HCT116 (cell line): ENCODE measurements around the gene TPI1.

Experiments
- ATF3 ChIP-seq: IDR thresholded peaks from 2 replicates; pipeline ENCODE4 v1.6.1; 2012
- CEBPB ChIP-seq: IDR thresholded peaks from 2 replicates; pipeline ENCODE4 v1.6.1; 2012; ENCODE audit warnings: low read depth
- CTCF ChIP-seq, 3 experiments: fragments of 200-600 bp in 1 of 3; sonication (generic) in 1 of 3; IDR thresholded peaks in 2 of 3; conservative IDR thresholded peaks in 1 of 3; 2 replicates each; pipeline ENCODE4 v1.5.1; 2012 to 2017; ENCODE audit warnings: low read depth in 2 of 3, low read length in 2 of 3, antibody characterized with exemption in 1 of 3, borderline replicate concordance in 1 of 3, control low read depth in 1 of 3, mild to moderate bottlenecking in 1 of 3, mixed read lengths in 1 of 3, mixed run types in 1 of 3, moderate library complexity in 1 of 3; ENCODE audit not compliant: insufficient read depth in 1 of 3
- EGR1 ChIP-seq: IDR thresholded peaks from 2 replicates; pipeline ENCODE4 v1.6.1; 2012; ENCODE audit warnings: low read depth
- EZH2 ChIP-seq: fragments of 200-600 bp; sonication (generic); IDR thresholded peaks from 2 replicates; pipeline ENCODE4 v1.6.1; 2017; ENCODE audit warnings: antibody characterized with exemption, mixed run types
- EZH2phosphoT487 ChIP-seq: fragments of 200-600 bp; IDR thresholded peaks from 2 replicates; pipeline ENCODE4 v1.6.1; 2018; ENCODE audit warnings: antibody characterized with exemption, borderline replicate concordance
- MAX ChIP-seq: IDR thresholded peaks from 2 replicates; pipeline ENCODE4 v1.6.1; 2012
- POLR2A ChIP-seq: IDR thresholded peaks from 2 replicates; pipeline ENCODE4 v1.7.0; 2011; ENCODE audit warnings: borderline replicate concordance; ENCODE audit not compliant: insufficient read depth, insufficient read length; ENCODE audit errors: extremely low read depth
- POLR2AphosphoS5 ChIP-seq: IDR thresholded peaks from 2 replicates; pipeline ENCODE4 v1.6.1; 2011; ENCODE audit warnings: mild to moderate bottlenecking, low read depth, low read length, moderate library complexity
- RAD21 ChIP-seq: IDR thresholded peaks from 2 replicates; pipeline ENCODE4 v1.6.1; 2012; ENCODE audit warnings: low read depth, mild to moderate bottlenecking
- SIN3A ChIP-seq: IDR thresholded peaks from 2 replicates; pipeline ENCODE4 v1.6.1; 2012; ENCODE audit warnings: low read depth
- SRF ChIP-seq: IDR thresholded peaks from 2 replicates; pipeline ENCODE4 v1.6.1; 2012; ENCODE audit warnings: low read depth
- ZBTB33 ChIP-seq: IDR thresholded peaks from 2 replicates; pipeline ENCODE4 v1.6.1; 2011; ENCODE audit warnings: mild to moderate bottlenecking, low read length, moderate library complexity; ENCODE audit not compliant: insufficient replicate concordance; ENCODE audit errors: extremely low read depth
- ZFX ChIP-seq: fragments of 450-650 bp; IDR thresholded peaks from 2 replicates; pipeline ENCODE4 v1.6.1; 2017

- TF ChIP-seq EZH2phosphoT487 (no peak), CTCF (IDR thresholded peaks at IDR 0.05 in 2 of 3, conservative IDR thresholded peaks at IDR 0.05 in 1 of 3; ENCODE audit: borderline replicate concordance in 1 of 3, insufficient read depth in 1 of 3, low read depth in 2 of 3, low read length in 2 of 3) (peak in 2 of 3 experiments; percentile 91 to 98; a peak in 4 of 6 replicates), ATF3 (no peak), MAX (no peak), POLR2AphosphoS5 (peak; percentile 29; the same call in 1 of the 2 replicates), POLR2A (no peak), EGR1 (no peak), CEBPB (no peak), SIN3A (no peak), SRF (no peak), EZH2 (no peak), RAD21 (no peak), ZFX (no peak), ZBTB33 (no peak)
Measured at GRCh38 chr12:6825398-6826124, 41.8 kb upstream of the TPI1 start.
